ENCODE measurements around the gene SRD5A2.
"Not testable (repeated sequence)": the region's sequence is repeated elsewhere in the genome, so short reads cannot be mapped to it uniquely, and the experiment has no call there.

The SRD5A2 gene

DNA sequence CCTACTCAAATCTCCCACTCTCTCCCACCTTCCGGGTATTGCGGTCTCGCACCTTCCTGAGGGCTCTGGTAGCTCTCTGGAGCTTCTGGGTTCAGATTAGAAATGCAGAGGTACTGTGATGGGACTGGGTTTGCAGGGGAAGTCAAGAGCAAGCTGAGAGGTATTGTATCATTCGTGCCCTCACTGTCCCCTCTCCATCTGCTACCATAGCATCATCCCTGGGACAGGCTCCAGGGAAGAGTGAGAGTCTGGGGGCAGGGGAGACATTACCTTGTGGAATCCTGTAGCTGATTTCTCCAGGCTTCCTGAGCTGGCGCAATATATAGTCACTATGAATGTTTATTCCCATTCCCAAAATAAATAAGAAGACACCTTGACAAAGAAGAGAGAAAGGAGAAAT lies 49.6 kb downstream of the SRD5A2 start:
- no peak for DNase-seq

DNA sequence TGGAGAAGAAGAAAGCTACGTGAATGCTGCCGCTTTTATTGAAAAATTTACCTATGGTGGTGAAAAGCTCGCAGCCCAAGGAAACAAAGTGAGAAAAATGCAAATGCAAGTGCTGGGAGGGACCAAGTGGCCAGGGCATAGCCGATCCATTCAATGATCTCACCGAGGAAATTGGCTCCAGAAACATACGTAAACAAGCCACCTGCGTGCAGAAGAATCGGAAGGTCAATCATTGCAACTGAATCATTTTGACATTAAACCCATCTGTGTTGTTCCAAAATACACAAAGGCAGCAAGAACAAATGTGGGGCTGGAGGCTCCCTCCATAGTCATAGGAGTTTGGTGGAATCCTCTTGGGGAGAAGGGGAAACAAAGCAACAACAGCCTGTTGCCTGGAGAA lies 51.5 kb downstream of the SRD5A2 start:
- no peak for DNase-seq

DNA sequence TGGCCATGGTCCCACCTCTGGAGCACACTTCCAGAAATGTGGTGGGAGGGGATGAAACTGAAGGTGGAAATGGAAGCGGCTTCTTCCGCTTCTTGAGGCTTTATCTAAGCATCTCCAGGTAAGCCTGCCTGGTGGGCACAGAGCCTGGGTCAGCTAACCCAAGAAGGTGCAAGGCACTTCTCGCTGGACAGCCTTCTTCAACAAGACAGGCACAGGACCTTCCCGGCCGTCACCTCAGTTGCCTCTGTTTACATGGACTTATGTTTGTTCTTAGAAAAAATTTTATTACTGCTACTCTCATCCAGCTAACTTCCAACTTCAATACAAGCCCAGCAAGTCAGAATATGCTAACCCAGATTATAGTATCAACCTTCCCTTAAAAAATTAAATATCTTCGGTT lies 51.9 kb downstream of the SRD5A2 start:
- DNase-seq = no peak

DNA sequence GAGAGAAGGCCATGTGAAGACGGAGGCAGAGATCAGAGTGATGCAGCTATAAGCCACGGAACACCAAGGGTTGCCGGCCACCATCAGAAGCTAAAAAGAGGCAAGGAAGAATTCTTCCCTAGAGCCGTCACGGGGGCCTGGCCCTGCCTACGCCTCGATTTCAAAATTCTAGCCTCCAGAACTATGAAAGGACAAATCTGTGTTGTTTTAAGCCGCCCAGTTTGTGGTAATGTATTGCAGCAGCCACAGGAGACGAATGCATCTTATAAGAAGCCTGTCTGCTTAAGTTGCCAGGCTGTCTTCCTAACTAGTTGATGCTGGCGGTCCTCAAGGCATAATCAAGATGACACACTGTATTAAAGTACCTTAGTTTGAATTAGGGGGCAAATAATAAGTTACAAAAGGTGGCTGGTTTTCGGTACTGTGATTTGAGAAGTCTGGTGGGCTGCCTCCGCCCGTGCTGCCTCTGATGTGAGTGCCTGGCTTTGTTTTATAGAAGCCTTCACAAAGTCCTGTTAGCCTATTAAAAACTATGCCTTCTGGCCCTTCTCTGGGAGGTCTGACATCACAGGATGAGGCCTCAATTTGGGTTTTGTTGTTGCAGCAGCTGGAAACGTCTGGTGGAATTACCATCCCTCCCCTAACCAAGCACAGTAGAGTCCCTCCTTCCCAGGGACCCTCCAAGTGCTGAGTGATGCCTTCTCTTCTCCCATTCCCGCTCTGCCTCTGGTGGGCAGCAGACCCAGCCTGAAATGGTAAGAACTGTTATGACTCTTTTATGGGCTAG lies 53.6 kb downstream of the SRD5A2 start:
- no peak for DNase-seq

DNA sequence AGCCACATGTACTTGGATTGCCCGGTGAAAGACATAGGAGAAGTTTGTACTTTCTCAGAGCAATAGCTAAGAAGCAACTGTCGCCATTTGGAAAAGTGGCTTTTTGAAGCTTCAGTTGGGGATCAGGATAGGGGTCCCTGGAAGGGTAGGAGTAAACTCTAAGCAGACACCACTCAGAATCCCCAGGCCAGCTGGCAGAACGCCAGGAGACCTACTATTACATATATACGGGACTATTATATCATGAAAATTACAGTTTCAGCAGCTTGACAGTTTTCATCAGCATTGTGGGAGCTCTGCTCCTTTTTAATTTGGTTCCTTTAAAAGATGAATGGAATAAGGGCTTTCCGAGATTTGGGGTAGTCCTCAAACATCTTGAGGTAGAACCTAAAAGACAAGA lies 54.9 kb downstream of the SRD5A2 start:
- no peak for DNase-seq

DNA sequence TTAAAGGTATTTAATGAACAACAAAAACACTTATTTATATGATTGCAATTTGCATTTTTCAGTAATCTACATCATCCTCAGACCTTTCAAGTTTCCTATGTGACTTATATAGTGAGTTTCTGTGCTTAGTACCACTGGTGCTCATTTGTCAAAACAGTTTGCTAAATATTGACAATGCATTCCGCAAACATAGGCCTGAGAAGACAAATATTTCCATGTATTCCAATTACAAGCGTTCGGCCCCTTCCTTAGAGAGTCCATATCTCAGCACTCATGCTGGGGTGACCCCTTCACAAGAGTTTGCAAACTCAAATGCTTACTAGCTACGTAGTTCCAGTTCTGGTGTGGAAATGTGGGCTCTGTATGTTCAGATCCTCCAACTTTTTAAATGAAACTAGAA lies 56.1 kb downstream of the SRD5A2 start:
- no peak for DNase-seq

DNA sequence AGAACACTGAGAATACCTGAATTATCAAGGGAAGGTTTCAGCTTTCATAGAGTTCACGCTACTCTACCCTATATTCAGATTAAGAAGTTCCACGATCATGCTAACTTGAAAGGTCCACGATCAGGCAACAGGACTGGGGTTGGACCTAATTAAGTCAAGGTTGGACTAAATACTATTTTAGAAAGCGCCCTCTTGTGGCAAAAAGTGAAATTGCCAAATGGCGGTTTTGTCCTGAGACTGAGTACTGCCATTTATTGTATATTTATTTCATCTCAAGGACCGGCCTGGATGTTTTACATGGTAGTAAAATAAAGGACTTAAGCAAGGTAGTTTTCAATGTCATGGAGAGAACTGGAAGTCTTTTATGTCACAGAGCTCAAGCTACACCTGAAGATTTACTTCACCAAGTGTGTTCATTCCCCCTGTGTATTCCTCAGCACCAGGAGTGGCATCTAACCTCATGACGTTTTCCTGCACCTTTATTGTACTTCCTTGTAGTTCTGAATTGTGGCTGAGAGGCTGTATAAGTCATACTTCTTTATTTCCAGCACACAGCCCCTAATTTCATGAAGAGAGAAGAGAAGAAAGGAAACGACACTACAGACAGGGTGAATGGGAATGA lies 56.8 kb downstream of the SRD5A2 start:
- DNase-seq = peak; percentile 59

DNA sequence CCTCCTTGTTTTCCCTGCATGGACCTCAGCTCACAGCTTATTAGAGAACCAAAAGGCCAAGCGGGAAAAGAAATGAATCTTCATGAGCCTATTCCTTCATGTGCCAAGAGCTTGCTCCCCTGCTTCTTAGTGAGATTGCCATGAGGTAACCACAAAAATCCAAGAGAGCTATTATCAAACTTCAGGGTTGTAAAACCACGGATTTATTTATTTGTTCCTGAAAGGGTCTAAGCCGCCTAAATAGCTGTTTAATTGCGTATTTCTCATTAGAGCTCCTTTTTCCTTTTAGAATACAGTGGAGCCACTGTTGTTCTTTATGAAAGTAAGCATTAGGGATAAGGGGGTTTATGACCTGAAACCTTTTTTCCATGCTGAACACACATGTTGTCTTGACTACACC lies 58.0 kb downstream of the SRD5A2 start:
- DNase-seq = no peak

DNA sequence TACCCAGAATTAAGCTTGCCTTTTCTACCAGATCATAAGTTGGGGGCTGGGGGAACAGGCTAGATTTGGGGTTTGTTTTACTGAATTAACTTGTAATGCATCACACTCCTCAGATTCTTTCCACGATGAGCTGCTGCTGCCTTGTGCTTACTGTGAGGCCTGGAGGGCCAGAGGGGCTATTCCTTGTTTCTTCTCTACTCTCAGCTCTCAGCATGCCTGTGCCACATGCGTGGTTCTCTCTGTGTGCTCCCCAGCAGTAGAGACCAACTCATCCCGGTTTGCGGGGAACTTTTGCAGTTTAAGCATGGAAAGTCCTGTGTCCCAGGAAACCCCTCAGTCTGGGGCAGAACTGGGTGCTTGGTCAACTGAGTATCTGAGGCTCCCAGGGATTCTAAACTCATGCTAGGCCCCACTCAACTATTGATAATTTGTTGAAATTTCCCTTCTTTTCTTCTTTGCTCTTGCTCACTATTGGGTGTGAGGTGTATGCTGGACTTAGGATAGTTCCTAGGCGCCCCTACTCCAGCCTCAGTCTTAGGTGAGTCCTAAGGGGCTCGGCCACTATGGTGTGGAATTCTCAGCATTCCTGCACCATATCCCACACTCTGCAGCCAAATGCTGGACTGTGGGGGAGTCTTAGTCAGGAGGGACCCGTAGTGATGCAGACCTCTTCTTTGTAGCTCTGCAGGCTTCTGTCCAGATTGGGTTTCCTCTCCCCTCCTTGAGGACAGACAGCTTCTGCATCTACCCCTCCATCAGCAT lies 63.1 kb downstream of the SRD5A2 start:
- no peak for DNase-seq

DNA sequence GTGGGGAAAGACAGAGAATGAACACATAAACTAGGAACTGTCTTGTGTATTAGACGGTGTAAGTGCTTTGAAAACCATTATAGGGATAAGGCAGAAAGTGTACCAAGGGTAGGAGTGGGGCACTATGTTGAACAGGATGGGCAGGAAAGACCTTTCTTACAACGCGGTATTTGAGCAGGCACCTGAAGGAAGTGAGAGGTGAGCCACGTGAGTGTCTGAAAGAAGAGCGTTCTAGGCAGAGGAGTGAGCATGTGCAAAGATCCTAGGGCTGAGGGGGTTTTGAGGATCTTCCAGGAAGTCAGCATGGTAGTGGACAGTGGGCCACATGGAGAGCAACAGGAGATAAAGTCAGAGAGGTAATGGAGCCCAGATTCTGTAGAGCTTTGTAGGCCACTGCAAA lies 65.2 kb downstream of the SRD5A2 start:
- DNase-seq = no peak

DNA sequence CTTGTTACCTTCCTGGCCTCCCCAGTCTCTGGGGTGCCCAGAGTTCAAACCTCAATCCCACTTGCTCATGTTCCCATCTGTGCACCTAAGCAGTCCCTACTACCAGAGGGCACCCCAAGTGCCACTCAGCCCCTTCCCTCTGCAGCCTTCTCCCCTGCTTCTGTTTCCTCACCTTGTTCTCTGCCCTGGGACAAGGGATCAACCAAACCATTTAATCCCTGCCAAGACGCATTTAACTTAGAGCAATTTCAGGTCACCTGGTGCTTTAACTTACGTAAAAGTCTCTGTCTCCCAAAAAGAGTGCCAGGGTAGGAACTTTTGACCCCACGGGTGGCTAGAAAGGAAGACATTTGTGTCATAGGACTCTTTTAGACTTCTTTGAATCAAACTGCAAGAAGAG lies 67.2 kb downstream of the SRD5A2 start:
- DNase-seq = no peak

DNA sequence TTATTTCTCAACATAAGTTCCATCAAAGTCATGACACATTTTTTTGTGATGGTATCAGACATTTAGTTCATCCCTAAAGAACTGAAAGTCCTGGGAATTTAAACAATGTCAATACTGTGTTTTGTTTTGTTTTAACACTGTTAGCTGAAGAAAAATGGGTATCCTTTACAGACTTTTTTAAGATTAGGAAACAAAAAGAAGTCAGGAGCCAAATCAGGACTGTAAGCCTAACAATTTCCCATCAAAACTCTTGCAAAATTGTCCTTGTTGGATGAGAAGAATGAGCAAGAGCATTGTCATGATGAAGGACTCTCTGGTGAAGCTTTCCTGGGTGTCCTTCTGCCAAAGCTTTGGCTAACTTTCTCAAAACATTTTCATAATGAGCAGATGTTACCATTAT lies 69.4 kb downstream of the SRD5A2 start:
- no peak for DNase-seq

DNA sequence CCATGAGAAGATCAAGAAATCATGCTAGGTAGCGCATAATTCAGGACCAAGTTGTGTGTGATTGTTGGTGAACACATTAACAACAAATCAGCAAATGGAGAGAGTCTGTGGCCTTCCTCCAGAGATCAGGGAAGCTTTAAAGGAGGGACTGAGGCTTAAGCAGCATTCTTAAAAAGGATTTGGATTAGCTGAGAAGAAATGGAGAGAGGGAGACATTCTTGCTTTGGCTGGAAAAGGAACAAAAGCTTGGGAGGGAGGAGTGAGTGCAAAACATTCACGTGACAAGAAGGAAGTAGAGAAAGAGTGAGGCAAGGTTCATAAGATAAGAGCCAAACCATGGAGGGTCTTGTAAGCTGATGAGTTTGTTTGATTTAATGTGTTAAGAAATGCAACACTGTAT lies 75.6 kb downstream of the SRD5A2 start:
- DNase-seq = no peak

DNA sequence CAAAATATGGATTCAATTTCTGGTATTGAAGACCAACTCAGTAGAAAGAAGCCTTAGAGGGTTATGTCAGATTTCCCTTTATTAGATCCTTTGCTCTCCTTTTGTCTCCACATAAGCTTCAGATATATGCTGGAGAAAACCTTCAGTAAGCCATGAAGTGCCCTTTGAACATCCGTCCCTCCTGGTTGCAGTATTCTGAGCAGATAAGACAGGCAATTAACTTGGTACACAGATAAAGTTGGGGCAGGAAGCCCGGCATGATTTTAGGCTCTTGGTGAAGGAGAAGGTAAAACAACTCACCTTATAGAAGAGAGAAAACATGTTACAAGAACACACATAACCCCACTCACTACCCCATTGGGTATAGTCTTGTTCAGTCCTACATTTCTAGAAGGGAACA lies 76.4 kb downstream of the SRD5A2 start:
- no peak for DNase-seq

DNA sequence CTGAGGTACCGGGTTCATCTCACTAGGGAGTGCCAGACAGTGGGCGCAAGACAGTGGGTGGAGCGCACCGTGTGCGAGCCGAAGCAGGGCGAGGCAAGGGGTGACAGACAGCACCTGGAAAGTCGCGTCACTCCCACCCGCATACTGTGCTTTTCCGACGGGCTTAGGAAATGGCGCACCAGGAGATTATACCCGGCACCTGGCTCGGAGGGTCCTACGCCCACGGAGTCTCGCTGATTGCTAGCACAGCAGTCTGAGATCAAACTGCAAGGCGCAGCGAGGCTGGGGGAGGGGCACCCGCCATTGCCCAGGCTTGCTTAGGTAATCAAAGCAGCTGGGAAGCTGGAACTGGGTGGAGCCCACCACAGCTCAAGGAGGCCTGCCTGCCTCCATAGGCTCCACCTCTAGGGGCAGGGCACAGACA lies 84.3 kb downstream of the SRD5A2 start:
- not testable (repeated sequence) for DNase-seq

DNA sequence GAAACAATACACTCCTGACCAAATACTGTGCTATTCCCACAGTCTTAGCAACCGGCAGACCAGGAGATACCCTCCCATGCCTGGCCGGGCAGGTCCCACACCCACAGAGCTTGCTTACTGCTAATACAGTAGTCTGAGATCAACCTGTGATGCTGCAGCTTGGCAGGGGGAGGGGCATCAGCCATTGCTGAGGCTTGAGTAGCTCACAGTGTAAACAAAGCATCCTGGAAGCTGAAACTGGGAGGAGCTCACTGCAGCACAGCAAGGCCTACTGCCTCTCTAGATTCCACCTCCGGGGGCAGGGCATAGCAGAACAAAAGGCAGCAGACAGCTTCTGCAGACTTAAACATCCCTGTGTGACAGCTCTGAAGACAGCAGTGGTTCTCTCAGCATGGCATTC lies 91.4 kb downstream of the SRD5A2 start:
- not testable (repeated sequence) for DNase-seq

DNA sequence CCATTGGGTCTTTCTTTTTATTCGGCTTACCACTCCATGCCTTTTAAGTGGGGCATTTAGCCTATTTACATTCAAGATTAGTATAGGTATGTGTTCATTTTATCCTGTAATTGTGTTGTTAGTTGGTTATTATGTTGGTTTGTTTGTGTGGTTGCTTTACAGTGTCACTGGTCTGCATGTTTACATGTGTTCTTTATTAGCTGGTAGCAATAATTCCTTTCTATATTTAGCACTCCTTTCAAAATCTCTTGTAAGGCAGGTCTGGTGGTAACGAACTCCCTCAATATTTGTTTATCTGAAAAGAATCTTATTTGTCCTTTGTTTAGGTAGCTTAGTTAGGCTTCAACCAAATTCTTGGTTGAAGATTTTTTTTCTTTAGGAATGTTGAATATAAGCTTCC lies 97.5 kb downstream of the SRD5A2 start:
- no peak for DNase-seq

DNA sequence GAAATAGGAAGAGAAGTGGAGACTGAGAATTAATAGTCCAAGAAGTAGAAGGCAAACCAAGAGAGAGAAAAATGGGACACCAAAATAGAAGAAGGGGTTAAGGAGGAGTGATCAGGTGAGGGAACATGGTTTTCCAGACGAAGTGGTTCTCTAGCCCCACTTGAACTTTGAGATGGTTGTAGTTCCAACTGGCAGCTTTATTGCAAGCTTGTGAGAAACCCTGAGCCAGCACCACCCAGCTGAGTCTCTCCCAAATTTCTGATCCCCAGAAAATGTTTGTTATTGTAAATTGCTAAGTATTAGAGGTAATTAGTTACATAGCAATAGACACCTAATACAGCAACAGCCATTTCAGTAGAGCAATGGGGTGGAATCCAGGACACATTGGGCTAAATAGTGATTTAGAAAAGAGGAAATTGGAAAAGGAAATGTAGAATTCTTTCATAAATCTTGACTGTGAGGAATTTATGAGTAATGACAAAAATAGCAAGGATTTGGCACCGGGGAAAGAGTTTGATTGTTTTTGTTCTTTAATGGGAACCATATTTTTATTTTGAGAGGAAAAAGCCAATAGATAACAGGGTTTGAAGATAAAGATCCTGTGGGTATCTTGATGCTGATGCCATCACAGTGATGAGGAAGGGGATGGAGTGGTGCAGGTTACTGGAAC lies 104.1 kb downstream of the SRD5A2 start:
- DNase-seq = no peak

DNA sequence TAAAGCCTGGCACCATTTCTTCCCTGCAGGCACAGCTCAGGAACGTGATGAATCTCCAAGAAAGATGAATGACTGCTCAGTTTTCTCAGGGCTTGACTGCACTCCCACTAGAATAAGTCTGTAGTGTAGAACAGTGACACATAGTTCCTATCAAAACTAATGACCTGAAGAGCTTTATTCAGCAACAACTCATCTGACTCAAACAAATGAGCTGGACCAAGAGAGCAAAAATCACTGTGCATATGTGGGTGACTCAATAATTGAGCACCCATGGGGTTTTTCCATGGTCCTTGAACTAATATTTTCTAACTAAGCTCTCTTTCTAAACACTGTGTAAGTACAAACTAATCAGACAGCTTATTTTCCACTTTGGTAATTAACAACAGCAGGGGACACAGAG lies 105.0 kb downstream of the SRD5A2 start:
- no peak for DNase-seq

DNA sequence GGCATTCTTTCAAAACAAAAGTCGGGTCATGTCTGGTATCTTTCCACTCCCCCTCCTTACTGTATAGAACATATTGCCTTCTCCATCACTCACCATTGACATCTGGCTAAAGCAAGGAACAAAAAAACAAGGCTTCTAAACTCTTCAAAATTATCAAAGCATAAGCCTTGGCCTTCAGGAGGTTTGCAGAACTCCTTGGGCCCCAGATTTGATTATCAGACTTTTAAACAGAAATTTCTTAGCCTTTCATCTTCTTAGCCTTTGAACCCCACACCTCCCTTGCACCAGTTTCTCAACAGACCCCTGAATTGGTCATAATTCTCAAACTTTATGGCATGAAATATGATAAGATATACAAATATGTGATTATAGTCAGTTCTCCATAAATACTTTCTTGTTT lies 106.4 kb downstream of the SRD5A2 start:
- no peak for DNase-seq
